ENCODE data around the gene EIF4EBP3.
A peak's percentile ranks its signal among the peaks of the same experiment; 100 is the strongest.

EIF4EBP3 gene

DNA sequence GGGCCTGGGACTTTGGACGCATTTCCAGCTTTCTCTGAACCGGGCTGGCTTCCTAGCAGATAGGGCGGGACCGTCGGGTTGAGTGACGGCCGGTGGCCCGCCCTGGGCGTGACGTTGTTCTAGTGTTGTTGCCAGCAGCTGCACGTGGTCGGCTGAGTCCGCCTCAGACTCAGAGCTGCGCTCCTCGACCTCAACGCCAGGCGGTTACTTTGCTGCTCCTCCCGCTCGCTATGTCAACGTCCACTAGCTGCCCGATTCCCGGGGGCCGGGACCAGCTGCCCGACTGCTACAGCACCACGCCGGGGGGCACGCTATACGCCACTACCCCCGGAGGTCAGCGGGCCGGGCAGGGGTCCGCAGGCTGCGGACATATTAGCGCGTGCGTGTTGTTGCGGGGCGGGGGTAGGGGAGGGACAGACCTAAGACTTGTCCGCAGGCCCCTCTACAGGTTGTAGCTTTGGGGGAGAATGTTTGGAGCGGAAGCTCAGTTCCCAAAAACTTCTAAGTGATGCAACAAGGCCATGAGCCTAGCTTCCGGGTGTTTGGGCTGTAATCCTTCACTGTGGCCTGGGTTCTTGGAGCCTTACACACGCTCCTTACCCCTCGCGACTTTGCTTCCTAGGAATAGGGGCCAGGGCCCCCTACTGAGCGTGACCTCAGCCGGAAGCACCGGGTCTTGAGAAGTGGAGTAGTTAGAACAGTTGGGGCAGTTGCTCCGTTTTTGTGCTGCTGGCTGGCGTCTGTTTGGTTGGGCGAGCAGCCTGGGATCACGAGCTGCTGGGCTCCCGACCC, at the start of gene EIF4EBP3:
Gene EIF4EBP3, plus strand, starts transcription at position 155 of the 792 bp plus-strand sequence. Its CDS starts 76 bp downstream, at position 231.
- DNase-seq: peak; percentile 88

DNA sequence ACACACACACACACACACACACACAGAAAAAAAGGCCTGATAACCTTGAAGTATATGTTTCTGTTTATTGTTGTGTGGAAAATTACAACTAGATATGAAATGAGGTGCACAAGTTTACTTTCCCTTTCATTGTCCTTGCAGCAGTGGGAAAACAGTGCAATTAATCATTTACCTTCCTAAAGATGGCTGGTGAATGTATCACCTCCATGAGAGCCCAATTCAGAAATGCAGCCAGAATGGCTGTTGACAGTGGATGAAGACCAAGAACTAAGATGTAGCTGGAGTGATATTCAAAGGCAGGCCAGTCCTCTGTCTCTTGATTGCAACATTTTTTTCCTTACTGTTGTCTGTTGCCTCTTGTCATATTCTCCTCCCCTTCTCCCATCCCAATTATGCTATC, 49.6 kb upstream of the EIF4EBP3 start:
- DNase-seq: no peak

DNA sequence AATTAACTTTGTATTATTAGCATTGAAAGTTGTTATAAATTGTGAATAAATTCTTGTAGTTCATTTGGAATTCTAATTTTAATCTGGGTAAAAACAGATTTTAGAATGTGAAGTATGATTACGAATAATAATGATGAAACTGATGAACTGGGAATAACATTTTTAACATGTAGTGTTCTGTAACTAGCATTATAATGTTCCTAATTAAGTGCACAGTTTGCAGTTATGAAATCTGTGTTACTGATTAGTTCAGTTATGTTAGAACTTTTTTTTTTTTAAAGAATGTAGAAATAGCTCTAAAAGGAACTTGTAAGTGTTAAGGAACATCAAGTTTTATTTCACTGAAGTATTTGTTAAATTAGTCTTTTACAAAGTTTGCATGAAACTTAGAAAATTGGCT, 48.9 kb upstream of the EIF4EBP3 start:
- DNase-seq: no peak

DNA sequence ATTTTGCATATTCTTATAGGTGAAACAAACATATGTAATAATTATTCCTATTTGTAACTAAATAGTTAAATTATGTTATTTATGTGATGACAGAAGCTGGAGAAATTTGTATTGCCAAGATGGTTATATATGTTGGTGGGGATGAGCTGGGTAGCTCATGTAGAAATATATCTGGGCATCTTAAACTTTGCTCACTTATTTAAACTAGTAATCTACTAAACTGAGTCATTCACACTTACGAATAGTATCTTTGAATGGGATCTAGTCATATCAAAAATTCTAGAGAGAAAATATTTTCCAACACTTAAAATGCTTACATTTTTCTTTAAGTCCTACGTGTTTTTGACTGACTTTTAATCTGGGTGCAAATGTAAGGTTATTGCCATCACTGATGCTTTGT, 44.6 kb upstream of the EIF4EBP3 start:
- DNase-seq: no peak

DNA sequence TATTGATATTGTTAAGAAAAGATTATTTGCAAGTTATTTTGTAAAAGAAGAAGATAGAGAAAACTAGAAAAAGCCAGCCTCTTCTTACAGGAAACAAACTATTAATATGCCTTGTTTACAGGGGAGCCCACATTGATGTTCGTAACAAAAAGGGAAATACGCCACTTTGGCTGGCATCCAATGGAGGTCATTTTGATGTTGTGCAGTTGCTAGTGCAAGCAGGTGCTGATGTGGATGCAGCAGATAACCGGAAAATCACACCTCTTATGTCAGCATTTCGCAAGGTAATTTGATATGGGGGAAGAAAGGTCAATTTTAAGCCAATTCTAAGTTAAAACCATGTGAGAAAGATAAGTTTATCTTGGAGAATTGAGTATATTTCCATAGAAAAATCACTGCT, 37.6 kb upstream of the EIF4EBP3 start:
- DNase-seq: no peak

DNA sequence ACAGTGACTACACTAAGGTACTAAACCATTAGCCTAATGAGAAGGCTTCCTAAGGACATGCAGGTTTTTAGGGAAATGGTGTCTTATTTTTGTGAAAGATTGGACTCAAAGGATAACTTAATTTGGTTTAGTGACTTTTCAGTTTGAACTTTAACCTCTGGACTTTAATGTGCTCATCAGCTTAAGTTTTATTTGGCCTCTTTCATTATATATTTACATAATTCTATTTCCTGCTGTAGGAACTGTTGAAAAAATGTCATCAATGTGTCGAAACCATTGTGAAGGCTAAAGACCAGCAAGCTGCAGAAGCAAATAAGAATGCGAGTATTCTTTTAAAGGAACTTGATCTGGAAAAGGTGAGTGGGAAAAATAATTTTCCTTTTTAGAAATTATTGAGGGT, 34.3 kb upstream of the EIF4EBP3 start:
- DNase-seq: no peak

DNA sequence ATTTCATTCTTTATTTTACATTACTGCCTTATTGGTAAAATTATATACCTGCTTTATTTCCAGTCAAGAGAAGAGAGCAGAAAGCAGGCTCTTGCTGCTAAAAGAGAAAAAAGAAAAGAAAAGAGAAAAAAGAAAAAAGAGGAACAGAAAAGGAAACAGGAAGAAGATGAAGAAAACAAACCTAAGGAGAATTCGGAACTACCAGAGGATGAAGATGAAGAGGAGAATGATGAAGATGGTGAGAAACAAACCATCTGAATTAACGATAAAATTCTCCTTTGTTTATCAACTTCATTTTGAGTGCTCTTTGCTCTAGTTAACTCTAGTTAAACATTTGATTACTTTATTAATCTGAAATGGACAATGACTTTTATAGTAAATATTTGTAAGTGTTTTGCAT, 23.5 kb upstream of the EIF4EBP3 start:
- DNase-seq: no peak

DNA sequence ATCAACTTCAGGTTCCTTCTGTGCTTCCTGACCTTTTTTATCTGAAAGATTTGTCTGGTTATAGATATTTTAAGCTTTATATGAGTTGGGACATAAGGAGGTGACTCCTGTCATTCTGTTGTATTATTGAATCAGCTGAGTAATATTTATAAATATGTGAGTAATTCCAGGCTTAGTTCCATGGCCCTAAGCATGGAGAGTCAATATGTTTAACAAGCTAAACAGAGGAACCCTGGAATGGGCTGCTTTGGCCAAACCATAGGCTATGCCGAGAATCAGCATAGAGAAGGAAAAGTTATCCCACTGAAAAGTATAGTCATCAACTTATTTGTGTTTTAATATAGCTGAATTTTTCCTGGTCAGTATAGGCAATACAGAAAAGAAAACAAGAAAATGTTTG, 7.2 kb upstream of the EIF4EBP3 start:
- DNase-seq: no peak

DNA sequence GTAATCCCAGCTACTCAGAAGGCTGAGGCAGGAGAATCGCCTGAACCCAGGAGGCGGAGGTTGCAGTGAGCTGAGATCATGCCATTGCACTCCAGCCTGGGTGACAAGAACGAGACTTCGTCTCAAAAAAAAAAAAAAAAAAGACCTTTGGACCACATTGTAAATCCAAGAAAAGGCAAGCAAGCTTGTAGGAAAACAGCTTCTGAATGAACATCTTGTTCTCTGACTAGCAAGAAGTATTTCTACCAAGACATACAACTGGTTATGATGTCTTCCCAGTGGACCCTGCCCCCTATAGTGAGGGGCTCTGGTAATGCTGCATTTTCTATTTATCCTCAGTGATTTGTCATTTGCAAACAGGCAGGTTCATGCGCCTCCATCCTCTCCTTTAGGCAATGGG, 4.5 kb upstream of the EIF4EBP3 start:
- DNase-seq: no peak

DNA sequence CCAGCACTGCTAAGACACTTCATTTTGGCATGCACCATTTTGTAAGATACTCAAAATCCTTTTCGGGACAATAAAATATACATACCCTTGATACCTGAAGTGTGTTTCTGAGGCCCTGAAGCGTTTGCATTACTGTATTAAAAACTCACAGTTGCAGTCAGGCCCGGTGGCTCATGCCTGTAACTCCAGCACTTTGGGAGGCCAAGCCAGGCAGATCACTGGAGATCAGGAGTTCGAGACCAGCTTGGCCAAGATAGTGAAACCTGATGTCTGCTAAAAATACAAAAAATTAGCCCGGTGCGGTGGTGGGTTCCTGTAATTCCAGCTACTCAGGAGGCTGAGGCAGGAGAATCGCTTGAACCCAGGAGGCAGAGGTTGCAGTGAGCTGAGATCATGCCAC, 2.5 kb upstream of the EIF4EBP3 start:
- DNase-seq: no peak

DNA sequence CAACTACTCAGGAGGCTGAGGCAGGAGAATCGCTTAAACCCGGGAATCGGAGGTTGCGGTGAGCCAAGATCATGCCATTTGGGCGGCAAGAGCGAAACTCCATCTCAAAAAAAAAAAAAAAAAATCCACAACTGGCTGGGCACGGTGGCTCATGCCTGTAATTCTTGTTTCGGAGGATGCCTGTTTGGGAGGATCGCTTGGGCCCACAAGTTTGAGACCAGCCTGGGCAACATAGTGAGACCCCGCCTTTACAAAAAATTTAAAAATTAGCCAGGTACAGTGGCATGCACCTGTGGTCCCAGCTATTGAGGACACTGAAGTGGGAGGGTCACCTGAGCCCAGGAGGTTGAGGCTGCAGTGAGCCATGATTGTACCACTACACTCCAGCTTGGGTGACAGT, 1.9 kb upstream of the EIF4EBP3 start:
- DNase-seq: no peak

DNA sequence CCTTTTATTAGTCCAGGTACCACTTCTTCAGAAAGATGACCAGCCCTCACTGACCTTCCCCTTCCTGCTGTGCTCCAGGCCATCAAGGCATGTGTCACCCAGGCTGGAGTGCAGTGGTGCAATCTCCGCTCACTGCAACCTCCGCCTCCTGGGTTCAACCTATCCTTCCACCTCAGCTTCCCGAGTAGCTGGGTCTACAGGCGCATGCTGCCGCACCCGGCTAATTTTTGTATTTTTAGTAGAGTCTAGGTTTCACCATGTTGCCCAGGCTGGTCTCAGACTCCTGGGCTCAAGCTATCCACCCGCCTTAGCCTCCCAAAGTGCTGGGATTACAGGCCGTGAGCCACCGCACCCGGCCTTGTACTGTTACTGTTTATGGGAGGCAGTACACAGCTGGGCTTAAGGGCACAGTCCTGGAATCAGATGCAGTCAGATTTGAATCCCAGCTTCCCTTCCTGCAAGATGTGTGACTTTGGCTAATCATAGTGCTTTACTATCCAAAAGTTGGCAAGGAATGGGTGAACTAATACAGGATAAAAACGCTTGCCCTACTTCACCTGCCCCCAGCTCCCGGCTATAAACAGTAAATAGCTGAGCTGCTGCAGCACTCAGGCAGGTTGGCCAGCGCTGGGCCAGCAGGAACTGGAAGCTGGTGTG, 483 bp upstream of the EIF4EBP3 start:
- no peak for DNase-seq

DNA sequence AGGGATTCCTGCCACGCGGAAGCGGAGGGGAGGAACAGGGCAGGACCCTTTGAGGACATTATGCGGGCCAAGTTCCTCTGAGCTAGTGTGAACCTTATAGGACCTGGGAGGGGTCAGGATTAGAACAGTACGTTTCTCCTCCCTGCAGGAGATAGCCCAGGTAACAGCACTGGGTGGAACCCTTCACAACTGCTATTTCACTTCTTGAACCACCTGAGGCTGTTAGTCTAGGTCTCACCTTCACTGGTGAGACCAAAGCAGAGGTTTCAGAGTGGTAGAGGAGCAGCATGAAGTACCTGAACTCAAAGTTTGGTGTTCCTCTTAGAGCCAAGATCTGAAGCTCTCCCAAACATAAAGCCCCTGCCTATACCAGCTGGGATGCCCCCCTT, 832 bp downstream of the EIF4EBP3 start:
- no peak for DNase-seq

DNA sequence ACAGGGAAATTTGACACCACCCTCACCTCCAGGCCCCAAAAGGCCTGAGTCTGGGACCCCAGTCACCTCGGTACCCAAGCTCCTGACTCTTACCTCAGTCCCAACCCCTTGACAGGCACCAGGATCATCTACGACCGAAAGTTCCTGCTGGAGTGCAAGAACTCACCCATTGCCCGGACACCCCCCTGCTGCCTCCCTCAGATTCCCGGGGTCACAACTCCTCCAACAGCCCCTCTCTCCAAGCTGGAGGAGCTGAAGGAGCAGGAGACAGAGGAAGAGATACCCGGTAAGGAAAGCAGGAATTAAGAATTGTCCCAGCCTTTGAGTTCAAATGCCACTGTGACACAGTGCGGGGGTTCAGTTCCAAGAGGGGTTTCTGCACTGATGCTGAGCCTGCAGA, 1.3 kb downstream of the EIF4EBP3 start:
- DNase-seq: no peak

DNA sequence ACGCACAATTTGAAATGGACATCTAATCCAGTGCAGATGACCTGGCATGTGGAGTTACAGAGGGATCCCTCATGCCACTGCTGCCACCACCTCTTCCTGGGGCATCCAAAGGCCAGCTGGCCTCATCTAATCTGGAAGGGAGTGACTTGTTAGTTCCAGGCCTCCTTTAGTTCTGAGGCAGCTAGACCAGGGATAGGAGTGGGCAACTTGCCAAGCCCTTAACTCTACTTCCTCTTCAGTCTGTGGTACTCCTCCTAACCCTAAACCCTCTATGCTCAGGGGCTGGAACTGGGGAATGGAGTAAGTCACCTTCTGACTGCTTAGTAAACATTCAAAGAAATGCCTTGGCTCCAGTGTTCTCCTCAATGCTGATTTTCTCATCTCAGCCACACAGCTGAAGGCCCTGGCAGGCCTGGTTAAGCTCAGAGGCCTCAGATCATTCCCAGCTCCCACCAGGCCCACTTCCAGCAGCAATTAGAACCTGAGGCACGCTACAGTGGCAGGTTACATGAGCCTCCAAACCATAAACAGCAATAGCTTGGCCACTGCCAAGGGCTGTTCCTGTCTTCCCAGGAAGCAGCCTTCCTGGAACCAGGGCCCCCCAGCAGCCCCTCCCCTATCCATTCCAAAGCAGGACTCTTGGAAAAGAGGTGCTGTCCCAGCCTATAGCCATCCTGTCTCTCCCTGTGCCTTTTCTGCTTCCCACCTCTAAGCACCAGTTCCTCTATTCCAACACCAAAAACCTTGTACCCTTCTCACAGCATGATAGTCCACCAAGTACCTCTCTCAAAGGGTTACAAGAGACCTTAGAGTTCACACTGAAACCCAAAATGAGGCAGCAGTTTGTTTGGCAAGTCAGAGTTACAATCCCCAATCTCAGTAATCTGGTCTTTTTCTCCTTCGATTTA, 2.0 kb downstream of the EIF4EBP3 start:
- peak; percentile 34 for DNase-seq

DNA sequence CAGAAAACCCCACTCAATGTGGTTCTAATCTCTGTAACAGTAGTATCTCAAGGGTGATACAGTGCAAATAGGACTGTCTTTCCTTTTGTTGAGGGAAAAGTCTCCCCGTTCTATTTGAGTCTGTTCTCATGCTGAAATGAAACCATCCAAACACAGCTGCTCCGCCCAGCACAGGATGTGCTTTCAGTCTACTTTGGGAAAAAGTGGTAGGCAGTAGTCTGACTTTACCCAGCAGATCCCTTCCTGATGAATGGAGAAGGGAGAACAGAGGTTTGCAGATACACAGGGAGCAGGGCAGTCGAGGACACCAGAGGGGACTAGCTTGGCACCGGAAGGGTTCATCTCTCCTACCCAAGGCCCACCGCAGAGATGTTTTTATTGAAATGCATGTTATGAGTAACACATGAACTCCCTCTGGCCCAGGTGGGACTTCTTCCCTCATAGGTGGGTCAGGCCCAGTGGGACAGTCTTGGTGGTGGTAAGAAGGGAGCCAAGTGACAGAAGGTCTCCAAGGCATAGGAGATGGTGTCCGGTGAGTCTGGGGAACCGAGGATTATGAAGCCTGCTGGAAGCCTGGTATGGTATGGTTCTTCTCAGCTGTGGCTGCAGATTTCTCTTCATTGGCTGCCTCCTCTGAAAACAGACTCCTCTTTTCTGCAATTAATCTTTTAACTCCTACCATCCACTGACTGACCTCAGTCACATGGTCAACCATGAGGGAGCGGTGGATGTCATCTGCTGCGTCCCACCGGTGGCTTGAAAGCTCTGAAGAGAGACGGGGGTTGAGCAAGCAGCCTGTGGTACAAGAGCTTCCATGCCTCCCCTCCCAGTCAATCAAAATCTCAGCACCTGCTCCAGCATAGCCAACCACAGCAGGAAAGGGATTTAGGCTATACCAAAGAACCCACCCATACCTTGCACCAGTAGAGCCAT, 3.0 kb downstream of the EIF4EBP3 start:
- DNase-seq: no peak

DNA sequence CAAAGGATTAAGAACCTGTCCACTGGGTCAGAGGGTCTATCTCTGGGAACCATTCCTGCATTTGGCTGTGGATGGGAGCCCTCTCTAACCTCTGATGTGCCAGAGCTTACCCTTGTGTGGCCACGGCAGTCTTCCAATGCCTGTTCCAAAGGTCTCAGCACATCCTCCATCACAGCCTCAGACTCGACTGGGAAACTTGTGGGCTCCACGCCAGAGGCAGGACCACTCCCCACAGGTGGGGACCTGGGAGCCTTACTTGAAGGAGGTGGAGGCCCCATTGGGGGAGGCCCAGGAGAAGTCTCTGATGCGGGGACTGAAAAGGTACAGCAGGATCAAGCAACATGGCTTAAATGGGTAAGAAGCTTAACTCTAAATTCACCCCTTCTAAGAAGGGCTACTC, 4.4 kb downstream of the EIF4EBP3 start:
- no peak for DNase-seq

DNA sequence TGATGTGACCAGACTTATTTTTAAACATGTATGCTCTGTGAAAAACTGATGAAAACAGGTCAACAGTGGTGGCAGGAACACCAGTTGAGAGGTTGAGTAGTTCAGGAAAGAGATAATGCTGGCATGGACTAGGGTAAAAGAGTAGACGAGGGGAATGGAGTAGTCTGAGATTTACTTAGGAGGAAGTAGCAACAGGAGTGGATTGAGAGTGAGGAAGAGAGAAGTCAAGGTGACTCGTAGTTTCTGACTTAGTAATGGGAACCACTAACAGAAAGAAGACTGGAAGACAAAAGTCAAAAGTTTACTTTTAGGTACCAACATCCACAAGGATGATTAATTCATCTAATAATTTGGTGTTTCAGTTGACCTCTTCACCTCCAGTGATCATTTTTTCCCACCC, 6.2 kb downstream of the EIF4EBP3 start:
- DNase-seq: no peak

DNA sequence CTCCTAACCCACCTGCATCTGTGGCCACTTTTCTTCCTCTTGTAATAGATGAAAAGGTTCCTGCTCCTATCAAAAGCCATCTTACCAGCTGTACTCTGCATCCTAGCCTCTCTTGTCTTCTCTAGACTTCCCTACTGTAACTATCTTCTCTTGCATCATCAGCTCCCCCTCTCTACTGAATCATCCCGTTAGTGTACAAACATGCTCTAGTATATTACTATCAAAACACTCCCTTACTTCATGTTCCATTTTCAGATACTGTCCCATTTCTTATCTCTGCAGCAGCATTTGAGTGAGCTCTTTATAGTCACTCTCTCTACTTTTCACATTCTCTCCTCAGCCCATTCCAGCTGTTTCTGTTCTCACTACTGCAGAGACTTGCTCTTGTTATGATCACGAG, 7.0 kb downstream of the EIF4EBP3 start:
- no peak for DNase-seq

DNA sequence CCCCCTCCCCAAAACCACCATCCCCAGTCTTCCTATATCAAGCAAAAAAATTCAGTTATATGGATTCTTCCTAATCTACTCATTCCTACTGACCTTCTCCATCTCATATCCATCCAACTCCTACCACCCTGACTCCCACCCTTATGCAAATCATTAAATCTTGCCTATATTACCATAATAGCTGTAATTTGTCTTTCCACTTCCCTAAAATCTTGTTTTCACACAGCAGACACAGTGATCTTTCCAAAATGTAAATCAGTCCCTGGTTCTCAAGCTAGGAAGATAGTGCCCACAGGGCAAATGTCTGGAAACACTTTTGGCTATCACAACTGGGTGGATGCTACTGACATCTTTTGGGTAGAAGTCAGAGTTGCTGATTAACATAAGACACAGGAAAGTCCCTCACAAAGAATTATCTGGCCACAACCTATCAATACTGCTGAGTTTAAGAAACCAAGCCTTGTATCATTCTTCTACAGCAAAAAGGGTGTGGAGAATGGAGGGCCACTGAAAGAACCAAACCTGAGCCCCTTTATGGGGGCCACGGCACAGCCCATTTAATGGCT, 8.4 kb downstream of the EIF4EBP3 start:
- no peak for DNase-seq

DNA sequence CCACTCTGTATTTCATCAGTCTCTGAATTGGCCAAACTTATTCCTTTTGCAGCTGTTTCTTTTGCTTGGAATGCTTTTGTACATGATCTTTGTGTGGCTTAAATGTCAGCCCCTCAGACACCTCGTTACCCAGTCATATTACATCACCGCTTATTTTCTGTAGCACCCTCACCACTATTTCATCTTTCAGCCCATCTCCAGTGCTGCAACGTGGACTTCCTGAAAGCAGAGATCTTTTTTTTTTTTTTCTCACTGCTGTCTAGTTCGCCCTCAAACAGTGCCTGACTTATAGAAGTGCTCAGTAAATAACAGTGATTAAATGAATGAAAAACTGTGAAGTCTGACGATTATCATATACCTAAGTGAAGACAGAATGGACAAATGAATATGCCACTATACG, 9.0 kb downstream of the EIF4EBP3 start:
- no peak for DNase-seq

DNA sequence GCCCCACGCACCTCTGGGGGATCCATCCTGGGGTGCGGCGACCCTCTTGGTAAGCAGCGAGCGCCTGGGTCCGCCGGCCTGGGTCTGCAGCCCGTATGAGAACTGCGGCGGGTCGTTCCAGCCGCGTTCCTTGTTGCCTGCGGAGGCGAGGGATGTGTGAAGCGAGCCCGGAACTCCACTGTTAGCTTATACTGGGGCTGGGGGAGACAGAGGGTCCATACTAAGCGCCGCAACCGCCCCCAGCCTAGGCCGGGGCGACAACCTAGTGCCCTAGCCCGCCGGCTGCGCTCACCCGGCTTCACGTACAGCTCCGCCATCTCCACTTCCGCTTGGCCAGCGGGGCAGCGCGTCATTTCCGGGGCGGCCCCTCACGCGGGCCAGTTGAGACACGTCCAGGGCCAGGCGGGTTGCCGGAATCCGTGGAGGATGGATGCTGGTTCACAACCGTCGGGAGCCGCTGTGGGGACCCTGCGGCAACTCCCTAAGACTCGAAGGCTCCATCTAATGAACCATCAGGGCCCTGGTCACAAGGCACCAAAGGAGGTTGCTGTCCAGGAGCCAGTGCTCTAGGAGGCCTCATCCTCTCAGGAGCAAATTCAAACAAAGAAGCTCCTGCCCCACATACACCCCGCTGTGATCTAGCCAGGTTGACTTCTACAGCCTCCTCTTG, 9.8 kb downstream of the EIF4EBP3 start, which contains the start of gene SRA1:
Gene SRA1, minus strand, starts transcription at position 338 of the 670 bp plus-strand sequence. Its CDS starts 21 bp downstream, at position 317.
- peak; percentile 87 for DNase-seq
